Subcutaneous adipose tissue (tissue), 4 donors: ENCODE results near the gene RBBP8NL. TPM values are rescaled to one million over a fixed set of nuclear protein-coding genes. Genes with fewer than 3 reads are reported as not detected.

Source experiments
- total RNA-seq, 4 donors: library from RNA; depleted of rRNA; stranded (reverse); fragments of >200 nt; gene quantifications; one replicate each; pipeline ENCODE4 v1.1.0, GENCODE V29; 2016
- TF ChIP-seq, protein P1 (sequence below): fragments of 450-650 bp; IDR thresholded peaks from one replicate; pipeline ENCODE4 v1.5.1; 2016; ENCODE audit warnings: low read depth, mild to moderate bottlenecking, control low read depth, antibody characterized with exemption, moderate library complexity

RBBP8NL gene
- total RNA-seq, 4 donors from 2014 or later, result not detected

- TF ChIP-seq, protein P1, sequence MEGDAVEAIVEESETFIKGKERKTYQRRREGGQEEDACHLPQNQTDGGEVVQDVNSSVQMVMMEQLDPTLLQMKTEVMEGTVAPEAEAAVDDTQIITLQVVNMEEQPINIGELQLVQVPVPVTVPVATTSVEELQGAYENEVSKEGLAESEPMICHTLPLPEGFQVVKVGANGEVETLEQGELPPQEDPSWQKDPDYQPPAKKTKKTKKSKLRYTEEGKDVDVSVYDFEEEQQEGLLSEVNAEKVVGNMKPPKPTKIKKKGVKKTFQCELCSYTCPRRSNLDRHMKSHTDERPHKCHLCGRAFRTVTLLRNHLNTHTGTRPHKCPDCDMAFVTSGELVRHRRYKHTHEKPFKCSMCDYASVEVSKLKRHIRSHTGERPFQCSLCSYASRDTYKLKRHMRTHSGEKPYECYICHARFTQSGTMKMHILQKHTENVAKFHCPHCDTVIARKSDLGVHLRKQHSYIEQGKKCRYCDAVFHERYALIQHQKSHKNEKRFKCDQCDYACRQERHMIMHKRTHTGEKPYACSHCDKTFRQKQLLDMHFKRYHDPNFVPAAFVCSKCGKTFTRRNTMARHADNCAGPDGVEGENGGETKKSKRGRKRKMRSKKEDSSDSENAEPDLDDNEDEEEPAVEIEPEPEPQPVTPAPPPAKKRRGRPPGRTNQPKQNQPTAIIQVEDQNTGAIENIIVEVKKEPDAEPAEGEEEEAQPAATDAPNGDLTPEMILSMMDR, result no peak
Measured at GRCh38 chr20:62413896-62414481, 13.3 kb downstream of the RBBP8NL start.

DNA sequence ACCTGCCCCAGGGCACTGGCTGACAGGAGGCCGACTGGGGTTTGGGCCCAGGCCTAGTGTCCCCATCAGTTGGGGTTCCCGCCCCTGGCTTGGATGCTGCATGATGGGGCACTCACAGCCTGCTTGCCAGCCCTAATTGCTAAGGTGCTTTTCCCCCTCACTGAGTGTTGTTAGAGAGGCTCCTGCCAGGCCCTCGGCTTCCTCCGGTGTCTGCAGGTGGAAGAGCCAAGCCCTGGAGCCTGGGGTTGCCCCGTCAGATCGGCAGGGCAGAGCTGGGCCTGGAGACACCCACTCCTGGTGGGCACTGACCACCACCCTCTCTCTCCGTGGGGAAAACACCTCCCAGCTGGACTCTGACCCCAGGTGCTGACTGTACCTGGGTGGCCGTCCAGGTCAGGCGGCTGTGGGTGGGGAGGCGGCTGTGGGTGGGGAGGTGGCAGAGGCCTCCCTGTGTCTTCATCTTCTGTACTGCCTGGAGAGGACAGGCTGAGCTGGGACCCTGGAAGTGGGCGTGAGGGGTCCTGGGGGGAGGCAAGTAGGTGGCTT, 14.2 kb downstream of the RBBP8NL start:
- TF ChIP-seq, protein P1, result no peak

GRCh38 chr20:62412194-62413024, 14.9 kb downstream of the RBBP8NL start:
- TF ChIP-seq, protein P1, result no peak

DNA sequence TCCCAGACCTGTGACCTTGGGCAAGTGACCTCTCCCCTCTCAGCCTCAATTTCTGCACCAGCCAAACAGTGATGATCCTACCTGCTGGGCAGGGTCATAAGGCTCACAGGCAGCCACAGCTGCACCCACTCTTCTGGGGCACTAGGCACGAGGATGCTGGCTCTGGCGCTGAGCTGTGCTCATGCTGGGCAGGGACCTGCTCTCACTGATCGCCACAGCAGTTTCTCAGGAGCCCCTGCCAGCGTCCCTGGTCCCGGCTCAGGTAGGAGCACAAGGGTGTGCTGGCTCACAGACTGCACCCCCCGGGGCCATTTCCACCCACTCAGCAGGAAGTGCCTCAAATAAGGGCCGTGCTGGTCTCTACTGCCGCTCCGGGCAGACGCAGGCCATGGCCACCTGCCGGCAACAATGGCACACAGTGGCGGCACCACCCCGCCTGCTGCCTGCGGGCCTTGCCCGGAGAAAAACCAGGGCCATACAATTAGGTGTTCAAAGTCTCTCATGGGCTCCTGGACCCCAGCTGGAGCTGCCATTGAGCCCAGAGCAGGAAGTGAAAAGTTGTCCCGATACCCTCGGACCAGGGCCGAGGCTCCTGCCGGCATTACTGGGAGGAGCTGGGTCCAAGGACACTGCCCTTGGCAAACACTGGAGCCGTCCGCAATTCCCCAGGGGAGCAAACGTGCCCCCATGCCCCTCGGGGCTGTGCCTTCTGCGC, 15.7 kb downstream of the RBBP8NL start:
- TF ChIP-seq, protein P1, result no peak

DNA sequence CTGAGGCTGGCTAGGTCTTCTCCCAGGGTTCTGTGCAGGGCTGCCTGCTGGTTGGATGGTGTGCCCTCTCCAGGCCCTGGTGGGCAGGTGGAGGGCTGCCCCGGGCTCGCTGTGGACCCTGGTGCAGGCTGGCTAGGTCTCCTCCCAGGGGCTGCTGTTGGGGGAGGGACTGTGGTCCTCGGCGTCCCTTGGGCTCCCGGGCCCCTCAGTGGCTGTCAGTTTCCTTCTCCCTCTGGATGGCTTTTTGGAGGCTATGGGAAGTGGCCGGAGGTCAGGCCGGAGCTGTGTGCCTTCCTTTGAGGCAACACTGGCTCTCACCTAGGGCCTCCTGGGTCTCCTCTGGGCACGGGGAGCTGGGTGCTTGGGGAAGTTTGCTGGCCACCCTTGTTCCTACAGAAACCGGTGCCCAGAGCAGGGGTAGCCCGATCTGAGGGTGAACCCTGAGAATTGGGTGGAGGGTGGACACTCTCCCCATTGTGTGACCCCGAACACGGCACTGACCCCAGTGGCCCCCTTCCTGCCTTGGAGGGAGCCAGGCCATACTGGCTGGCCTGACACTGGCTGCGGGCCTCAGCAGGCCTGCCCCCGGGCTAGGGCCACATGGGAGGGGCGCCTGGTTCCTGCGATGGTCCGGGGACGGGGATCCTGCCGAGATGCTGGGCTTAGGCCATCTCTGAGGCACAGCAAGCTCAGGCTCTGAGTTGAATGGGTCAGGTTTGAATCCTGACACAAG, 16.4 kb downstream of the RBBP8NL start:
- TF ChIP-seq, protein P1, result no peak

DNA sequence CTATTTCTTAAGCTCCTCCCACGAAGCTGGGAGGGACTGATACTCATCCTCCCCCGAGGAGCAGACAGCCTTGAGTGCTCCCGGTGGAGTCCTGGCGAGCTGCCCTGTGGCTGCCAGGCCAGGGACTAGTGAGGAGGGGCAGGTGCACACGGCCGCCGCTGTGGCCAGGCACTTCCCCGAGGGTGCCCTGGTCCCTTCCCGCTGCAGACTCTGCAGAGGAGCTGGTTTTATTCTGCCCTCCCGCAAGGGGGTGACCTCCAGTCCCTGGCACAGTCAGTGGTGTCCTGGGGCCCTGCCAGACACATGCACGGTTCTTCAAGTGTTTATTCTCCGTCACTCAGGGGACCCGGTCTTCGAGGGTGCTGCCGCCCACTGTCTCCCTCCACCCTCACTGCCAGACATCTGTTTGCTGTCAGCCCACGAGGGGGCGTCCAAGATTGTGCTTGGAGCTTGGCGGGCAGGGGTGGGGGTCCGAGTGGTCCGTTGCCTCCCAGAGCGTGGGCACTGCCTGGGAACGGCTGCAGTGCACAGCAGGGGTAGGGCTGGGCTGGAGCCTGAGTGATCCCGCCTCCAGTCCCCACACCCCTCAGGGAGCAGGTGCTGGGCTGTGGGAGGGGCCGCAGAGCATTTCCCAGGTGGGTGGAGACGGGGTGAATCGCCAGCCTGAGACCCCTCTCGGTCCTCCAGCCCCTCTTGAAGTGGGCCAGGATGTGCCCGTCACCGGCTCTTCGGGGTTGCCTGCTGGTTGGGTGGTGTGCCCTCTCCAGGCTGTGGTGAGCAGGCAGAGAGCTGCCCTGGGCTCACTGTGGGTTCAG, 17.2 kb downstream of the RBBP8NL start:
- TF ChIP-seq, protein P1, result no peak
